ENCODE data around the gene GYPA. TPM values are rescaled to one million over a fixed set of nuclear protein-coding genes. Genes with fewer than 3 reads are reported as not detected.
"Not testable (repeated sequence)": the region's sequence is repeated elsewhere in the genome, so short reads cannot be mapped to it uniquely, and the experiment has no call there.

The GYPA gene
- total RNA-seq, 2 donors from 2014 or later: not detected

- not testable (repeated sequence) for H3K9me3 ChIP-seq; ATAC-seq (ENCODE audit: insufficient number of reproducible peaks, low FRiP score, low read depth)
Observed at GRCh38 chr4:144130167-144130566, 10.4 kb downstream of the GYPA start.

DNA sequence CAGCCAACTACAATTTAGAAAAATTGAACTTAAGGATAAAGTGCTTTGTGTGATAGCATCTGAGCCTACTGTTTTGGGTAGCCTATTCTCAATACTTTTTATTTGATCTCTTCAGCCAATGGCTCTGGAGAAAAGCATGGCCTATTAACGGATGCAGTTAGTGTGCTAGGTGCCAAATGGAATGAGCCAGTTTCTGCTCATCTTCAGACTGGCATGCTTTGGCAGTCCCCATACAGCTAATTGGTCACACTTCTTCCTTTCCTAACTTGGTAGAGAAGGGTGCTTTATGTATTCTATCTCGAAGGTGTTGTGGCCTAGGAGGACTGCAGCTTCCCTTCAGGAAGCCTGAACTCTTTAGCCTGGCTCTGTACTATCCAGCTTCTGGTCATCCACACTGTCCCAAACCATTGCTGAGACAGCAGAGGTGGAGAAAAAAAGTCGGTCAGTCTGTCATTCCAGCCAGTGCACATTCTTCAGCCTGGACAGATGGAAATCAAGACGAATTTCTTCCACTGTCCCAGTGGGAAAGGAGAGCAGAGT lies 11.1 kb downstream of the GYPA start:
- H3K4me3 ChIP-seq; H3K27ac ChIP-seq; H3K36me3 ChIP-seq; ATAC-seq (ENCODE audit: insufficient number of reproducible peaks, low FRiP score, low read depth); H3K4me1 ChIP-seq (ENCODE audit: control insufficient read depth in 1 of 2, low read depth in 2 of 2); DNase-seq (ENCODE audit: low spot score); H3K27me3 ChIP-seq (replicated peaks; ENCODE audit: insufficient read depth); H3K9me3 ChIP-seq: not testable (repeated sequence)

More at GRCh38 chr4:144130167-144130566, 10.4 kb downstream of the GYPA start:
- H3K4me3 ChIP-seq; H3K36me3 ChIP-seq; DNase-seq (ENCODE audit: low spot score); H3K27ac ChIP-seq; H3K27me3 ChIP-seq (replicated peaks; ENCODE audit: insufficient read depth); H3K4me1 ChIP-seq (ENCODE audit: control insufficient read depth in 1 of 2, low read depth in 2 of 2): not testable (repeated sequence)

GRCh38 chr4:144128709-144129320 lies 11.7 kb downstream of the GYPA start:
- not testable (repeated sequence) for H3K4me3 ChIP-seq; ATAC-seq (ENCODE audit: insufficient number of reproducible peaks, low FRiP score, low read depth); H3K36me3 ChIP-seq; H3K4me1 ChIP-seq (ENCODE audit: control insufficient read depth in 1 of 2, low read depth in 2 of 2); DNase-seq (ENCODE audit: low spot score); H3K27ac ChIP-seq; H3K27me3 ChIP-seq (replicated peaks; ENCODE audit: insufficient read depth); H3K9me3 ChIP-seq

DNA sequence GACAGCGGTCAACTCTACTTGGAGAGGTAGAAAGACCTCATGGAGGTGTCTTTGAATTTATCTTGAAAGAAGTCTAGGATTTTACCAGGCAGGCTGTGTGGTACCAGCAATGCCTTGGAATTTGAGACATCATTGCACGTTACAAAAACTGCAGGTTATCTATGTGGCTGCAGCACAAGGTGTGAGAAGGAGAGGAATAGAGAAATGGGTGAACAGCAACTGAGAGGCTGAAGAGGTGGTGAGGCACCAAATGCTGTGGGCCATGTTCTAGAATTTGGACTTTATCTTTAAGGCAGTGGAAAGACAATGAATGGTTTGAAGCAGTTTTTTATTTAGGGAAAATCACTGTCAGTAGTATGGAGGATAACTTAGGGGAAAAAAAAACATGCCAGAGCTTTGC lies 15.4 kb downstream of the GYPA start:
- H3K27ac ChIP-seq; H3K4me3 ChIP-seq; H3K27me3 ChIP-seq (replicated peaks; ENCODE audit: insufficient read depth); H3K36me3 ChIP-seq; DNase-seq (ENCODE audit: low spot score); H3K9me3 ChIP-seq; H3K4me1 ChIP-seq (ENCODE audit: control insufficient read depth in 1 of 2, low read depth in 2 of 2); ATAC-seq (ENCODE audit: insufficient number of reproducible peaks, low FRiP score, low read depth): not testable (repeated sequence)

GRCh38 chr4:144123982-144124635 lies 16.4 kb downstream of the GYPA start:
- H3K27me3 ChIP-seq (replicated peaks; ENCODE audit: insufficient read depth); H3K4me1 ChIP-seq (ENCODE audit: control insufficient read depth in 1 of 2, low read depth in 2 of 2); H3K27ac ChIP-seq; DNase-seq (ENCODE audit: low spot score); ATAC-seq (ENCODE audit: insufficient number of reproducible peaks, low FRiP score, low read depth); H3K4me3 ChIP-seq; H3K36me3 ChIP-seq; H3K9me3 ChIP-seq: not testable (repeated sequence)

GRCh38 chr4:144123269-144123668 lies 17.2 kb downstream of the GYPA start:
- H3K4me3 ChIP-seq; H3K27ac ChIP-seq; H3K9me3 ChIP-seq; DNase-seq (ENCODE audit: low spot score); ATAC-seq (ENCODE audit: insufficient number of reproducible peaks, low FRiP score, low read depth); H3K27me3 ChIP-seq (replicated peaks; ENCODE audit: insufficient read depth); H3K36me3 ChIP-seq; H3K4me1 ChIP-seq (ENCODE audit: control insufficient read depth in 1 of 2, low read depth in 2 of 2): not testable (repeated sequence)

GRCh38 chr4:144119752-144120151 lies 20.8 kb downstream of the GYPA start:
- not testable (repeated sequence) for DNase-seq (ENCODE audit: low spot score); H3K9me3 ChIP-seq; H3K27ac ChIP-seq; H3K4me1 ChIP-seq (ENCODE audit: control insufficient read depth in 1 of 2, low read depth in 2 of 2); H3K27me3 ChIP-seq (replicated peaks; ENCODE audit: insufficient read depth); ATAC-seq (ENCODE audit: insufficient number of reproducible peaks, low FRiP score, low read depth); H3K4me3 ChIP-seq; H3K36me3 ChIP-seq

- no peaks in the 10 kb centered on the region for H3K27me3 ChIP-seq (replicated peaks; ENCODE audit: insufficient read depth)
- TF ChIP-seq, protein P1, sequence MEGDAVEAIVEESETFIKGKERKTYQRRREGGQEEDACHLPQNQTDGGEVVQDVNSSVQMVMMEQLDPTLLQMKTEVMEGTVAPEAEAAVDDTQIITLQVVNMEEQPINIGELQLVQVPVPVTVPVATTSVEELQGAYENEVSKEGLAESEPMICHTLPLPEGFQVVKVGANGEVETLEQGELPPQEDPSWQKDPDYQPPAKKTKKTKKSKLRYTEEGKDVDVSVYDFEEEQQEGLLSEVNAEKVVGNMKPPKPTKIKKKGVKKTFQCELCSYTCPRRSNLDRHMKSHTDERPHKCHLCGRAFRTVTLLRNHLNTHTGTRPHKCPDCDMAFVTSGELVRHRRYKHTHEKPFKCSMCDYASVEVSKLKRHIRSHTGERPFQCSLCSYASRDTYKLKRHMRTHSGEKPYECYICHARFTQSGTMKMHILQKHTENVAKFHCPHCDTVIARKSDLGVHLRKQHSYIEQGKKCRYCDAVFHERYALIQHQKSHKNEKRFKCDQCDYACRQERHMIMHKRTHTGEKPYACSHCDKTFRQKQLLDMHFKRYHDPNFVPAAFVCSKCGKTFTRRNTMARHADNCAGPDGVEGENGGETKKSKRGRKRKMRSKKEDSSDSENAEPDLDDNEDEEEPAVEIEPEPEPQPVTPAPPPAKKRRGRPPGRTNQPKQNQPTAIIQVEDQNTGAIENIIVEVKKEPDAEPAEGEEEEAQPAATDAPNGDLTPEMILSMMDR (IDR thresholded peaks at IDR 0.05): no peak
- H3K9me3 ChIP-seq: no peaks in the 10 kb centered on the region
- H3K4me3 ChIP-seq: no peak overlapping the region
- H3K4me1 ChIP-seq (ENCODE audit: control insufficient read depth in 1 of 2, low read depth in 2 of 2): no peaks in the 10 kb centered on the region
- ATAC-seq (ENCODE audit: insufficient number of reproducible peaks, low FRiP score, low read depth) (no peak), DNase-seq (ENCODE audit: low spot score) (no peak)
- no peaks in the 10 kb centered on the region for H3K36me3 ChIP-seq
- no peak overlapping the region for H3K27ac ChIP-seq
Observed at GRCh38 chr4:144115519-144115918, 25.0 kb downstream of the GYPA start.
